ENCODE results near the gene TLE6.

DNA sequence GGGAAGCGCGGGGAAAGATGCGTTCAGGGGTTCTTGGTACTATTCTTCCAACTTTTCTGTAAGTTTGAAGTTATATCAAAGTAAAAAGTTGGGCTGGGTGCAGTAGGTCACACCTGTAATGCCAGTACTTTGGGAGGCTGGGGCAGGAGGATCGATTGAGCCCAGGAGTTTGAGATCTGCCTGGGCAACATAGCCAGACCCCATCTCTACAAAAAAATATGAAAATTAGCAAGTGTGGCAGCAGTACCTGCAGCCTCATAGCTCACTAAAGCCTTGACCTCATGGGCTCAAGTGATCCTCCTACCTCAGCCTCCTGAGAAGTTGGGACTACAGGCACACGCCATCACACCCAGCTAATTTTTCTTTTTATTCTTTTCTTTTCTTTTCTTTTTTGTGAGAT is 20.2 kb upstream of the TLE6 start:
- TF ChIP-seq EZH2 (IDR thresholded peaks at IDR 0.05; ENCODE audit: borderline replicate concordance, low read depth, low read length, severe bottlenecking), result no peak
- TF ChIP-seq, protein P1, sequence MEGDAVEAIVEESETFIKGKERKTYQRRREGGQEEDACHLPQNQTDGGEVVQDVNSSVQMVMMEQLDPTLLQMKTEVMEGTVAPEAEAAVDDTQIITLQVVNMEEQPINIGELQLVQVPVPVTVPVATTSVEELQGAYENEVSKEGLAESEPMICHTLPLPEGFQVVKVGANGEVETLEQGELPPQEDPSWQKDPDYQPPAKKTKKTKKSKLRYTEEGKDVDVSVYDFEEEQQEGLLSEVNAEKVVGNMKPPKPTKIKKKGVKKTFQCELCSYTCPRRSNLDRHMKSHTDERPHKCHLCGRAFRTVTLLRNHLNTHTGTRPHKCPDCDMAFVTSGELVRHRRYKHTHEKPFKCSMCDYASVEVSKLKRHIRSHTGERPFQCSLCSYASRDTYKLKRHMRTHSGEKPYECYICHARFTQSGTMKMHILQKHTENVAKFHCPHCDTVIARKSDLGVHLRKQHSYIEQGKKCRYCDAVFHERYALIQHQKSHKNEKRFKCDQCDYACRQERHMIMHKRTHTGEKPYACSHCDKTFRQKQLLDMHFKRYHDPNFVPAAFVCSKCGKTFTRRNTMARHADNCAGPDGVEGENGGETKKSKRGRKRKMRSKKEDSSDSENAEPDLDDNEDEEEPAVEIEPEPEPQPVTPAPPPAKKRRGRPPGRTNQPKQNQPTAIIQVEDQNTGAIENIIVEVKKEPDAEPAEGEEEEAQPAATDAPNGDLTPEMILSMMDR (IDR thresholded peaks at IDR 0.05; ENCODE audit: borderline replicate concordance, extremely low read depth, low read length, poor library complexity, severe bottlenecking), result no peak
